ENCODE results near the gene CUL9.

Gene CUL9

GRCh38 chr6:43260791-43261190, 78.8 kb downstream of the CUL9 start (continued):
- TF ChIP-seq, protein P1, sequence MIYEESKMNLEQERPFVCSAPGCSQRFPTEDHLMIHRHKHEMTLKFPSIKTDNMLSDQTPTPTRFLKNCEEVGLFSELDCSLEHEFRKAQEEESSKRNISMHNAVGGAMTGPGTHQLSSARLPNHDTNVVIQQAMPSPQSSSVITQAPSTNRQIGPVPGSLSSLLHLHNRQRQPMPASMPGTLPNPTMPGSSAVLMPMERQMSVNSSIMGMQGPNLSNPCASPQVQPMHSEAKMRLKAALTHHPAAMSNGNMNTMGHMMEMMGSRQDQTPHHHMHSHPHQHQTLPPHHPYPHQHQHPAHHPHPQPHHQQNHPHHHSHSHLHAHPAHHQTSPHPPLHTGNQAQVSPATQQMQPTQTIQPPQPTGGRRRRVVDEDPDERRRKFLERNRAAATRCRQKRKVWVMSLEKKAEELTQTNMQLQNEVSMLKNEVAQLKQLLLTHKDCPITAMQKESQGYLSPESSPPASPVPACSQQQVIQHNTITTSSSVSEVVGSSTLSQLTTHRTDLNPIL (CRISPR knock-in tag; IDR thresholded peaks at IDR 0.05; ENCODE audit: low read depth) = no peak
- TF ChIP-seq SNAI2 (CRISPR knock-in tag; IDR thresholded peaks at IDR 0.05) (no peak), RARB (CRISPR knock-in tag; IDR thresholded peaks at IDR 0.05) (no peak), ZFP30 (CRISPR knock-in tag; IDR thresholded peaks at IDR 0.05) (no peak), TCF4 (CRISPR knock-in tag; IDR thresholded peaks at IDR 0.05; ENCODE audit: borderline replicate concordance) (no peak), ARNTL (CRISPR knock-in tag; IDR thresholded peaks at IDR 0.05; ENCODE audit: borderline replicate concordance, low read depth) (no peak), BACH2 (CRISPR knock-in tag; IDR thresholded peaks at IDR 0.05; ENCODE audit: borderline replicate concordance) (no peak)

- TF ChIP-seq ZNF565 (CRISPR knock-in tag; conservative IDR thresholded peaks at IDR 0.05; ENCODE audit: low read depth) (no peak), ESRRG (CRISPR knock-in tag; IDR thresholded peaks at IDR 0.05) (no peak), PPARA (CRISPR knock-in tag; IDR thresholded peaks at IDR 0.05; ENCODE audit: borderline replicate concordance) (no peak), CSRNP3 (CRISPR knock-in tag; IDR thresholded peaks at IDR 0.05) (no peak), OSR1 (CRISPR knock-in tag; IDR thresholded peaks at IDR 0.05) (no peak), ARNTL (CRISPR knock-in tag; IDR thresholded peaks at IDR 0.05; ENCODE audit: borderline replicate concordance, low read depth) (no peak), BACH2 (CRISPR knock-in tag; IDR thresholded peaks at IDR 0.05; ENCODE audit: borderline replicate concordance) (no peak), TOX (CRISPR knock-in tag; IDR thresholded peaks at IDR 0.05; ENCODE audit: borderline replicate concordance) (no peak), CSDC2 (CRISPR knock-in tag; IDR thresholded peaks at IDR 0.05) (no peak), ISL1 (CRISPR knock-in tag; IDR thresholded peaks at IDR 0.05) (no peak), PATZ1 (CRISPR knock-in tag; IDR thresholded peaks at IDR 0.05; ENCODE audit: borderline replicate concordance) (no peak), ZNF70 (CRISPR knock-in tag; IDR thresholded peaks at IDR 0.05) (no peak), TCF4 (CRISPR knock-in tag; IDR thresholded peaks at IDR 0.05; ENCODE audit: borderline replicate concordance) (no peak)
- TF ChIP-seq, protein P1 (CRISPR knock-in tag; IDR thresholded peaks at IDR 0.05; ENCODE audit: low read depth) = no peak
- TF ChIP-seq, protein P2, sequence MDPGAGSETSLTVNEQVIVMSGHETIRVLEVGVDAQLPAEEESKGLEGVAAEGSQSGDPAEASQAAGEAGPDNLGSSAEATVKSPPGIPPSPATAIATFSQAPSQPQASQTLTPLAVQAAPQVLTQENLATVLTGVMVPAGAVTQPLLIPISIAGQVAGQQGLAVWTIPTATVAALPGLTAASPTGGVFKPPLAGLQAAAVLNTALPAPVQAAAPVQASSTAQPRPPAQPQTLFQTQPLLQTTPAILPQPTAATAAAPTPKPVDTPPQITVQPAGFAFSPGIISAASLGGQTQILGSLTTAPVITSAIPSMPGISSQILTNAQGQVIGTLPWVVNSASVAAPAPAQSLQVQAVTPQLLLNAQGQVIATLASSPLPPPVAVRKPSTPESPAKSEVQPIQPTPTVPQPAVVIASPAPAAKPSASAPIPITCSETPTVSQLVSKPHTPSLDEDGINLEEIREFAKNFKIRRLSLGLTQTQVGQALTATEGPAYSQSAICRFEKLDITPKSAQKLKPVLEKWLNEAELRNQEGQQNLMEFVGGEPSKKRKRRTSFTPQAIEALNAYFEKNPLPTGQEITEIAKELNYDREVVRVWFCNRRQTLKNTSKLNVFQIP (CRISPR knock-in tag; IDR thresholded peaks at IDR 0.05; ENCODE audit: borderline replicate concordance, low read depth) = no peak
- TF ChIP-seq, protein P3, sequence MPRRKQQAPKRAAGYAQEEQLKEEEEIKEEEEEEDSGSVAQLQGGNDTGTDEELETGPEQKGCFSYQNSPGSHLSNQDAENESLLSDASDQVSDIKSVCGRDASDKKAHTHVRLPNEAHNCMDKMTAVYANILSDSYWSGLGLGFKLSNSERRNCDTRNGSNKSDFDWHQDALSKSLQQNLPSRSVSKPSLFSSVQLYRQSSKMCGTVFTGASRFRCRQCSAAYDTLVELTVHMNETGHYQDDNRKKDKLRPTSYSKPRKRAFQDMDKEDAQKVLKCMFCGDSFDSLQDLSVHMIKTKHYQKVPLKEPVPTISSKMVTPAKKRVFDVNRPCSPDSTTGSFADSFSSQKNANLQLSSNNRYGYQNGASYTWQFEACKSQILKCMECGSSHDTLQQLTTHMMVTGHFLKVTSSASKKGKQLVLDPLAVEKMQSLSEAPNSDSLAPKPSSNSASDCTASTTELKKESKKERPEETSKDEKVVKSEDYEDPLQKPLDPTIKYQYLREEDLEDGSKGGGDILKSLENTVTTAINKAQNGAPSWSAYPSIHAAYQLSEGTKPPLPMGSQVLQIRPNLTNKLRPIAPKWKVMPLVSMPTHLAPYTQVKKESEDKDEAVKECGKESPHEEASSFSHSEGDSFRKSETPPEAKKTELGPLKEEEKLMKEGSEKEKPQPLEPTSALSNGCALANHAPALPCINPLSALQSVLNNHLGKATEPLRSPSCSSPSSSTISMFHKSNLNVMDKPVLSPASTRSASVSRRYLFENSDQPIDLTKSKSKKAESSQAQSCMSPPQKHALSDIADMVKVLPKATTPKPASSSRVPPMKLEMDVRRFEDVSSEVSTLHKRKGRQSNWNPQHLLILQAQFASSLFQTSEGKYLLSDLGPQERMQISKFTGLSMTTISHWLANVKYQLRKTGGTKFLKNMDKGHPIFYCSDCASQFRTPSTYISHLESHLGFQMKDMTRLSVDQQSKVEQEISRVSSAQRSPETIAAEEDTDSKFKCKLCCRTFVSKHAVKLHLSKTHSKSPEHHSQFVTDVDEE (CRISPR knock-in tag; IDR thresholded peaks at IDR 0.05) = no peak
- ATAC-seq = no peak
Measured at GRCh38 chr6:43261198-43261597, 79.2 kb downstream of the CUL9 start.
